Measurements from ENCODE around the gene SLC4A4. TPM values are rescaled to one million over a fixed set of nuclear protein-coding genes. Genes with fewer than 3 reads are reported as not detected.
"Not testable (repeated sequence)": the region's sequence is repeated elsewhere in the genome, so short reads cannot be mapped to it uniquely, and the experiment has no call there.

The SLC4A4 gene
- total and polyA plus RNA-seq, 4 donors, result 3.0 to 36.7 (median 8.2) TPM

GRCh38 chr4:71406459-71406963 lies 67.7 kb downstream of the SLC4A4 start:
- Histone ChIP-seq H3K27ac (ENCODE audit: low read depth in 1 of 2, low read length in 2 of 2) (no peak overlapping the region), H3K9me3 (ENCODE audit: control insufficient read depth in 4 of 4, low read length in 3 of 4) (no peaks in the 10 kb centered on the region), H3K9ac (ENCODE audit: low read depth in 1 of 2, low read length in 2 of 2) (no peak overlapping the region), H3K36me3 (ENCODE audit: control insufficient read depth in 4 of 4, insufficient read depth in 3 of 4, low read depth in 1 of 4, low read length in 3 of 4) (no peaks in the 10 kb centered on the region), H3K4me3 (ENCODE audit: low read depth in 1 of 3, low read length in 3 of 3) (no peak overlapping the region), H3K4me1 (ENCODE audit: control insufficient read depth in 4 of 4, insufficient read depth in 4 of 4, low read length in 3 of 4) (peaks cover 3 to 10% (median 4%) of the 10 kb centered on the region in 4 donors), H3K27me3 (ENCODE audit: control insufficient read depth in 4 of 4, insufficient read depth in 4 of 4, low read length in 3 of 4) (no peaks in the 10 kb centered on the region)
- TF ChIP-seq GABPA (IDR thresholded peaks at IDR 0.05 in 1 of 2, conservative IDR thresholded peaks at IDR 0.05 in 1 of 2) (no peak), RXRA (IDR thresholded peaks at IDR 0.05) (no peak), NR2F2 (IDR thresholded peaks at IDR 0.05) (no peak), EGR1 (IDR thresholded peaks at IDR 0.05; ENCODE audit: low read depth in 2 of 2) (no peak), HNF4A (conservative IDR thresholded peaks at IDR 0.05) (no peak), ZBTB33 (IDR thresholded peaks at IDR 0.05) (no peak), FOXA1 (IDR thresholded peaks at IDR 0.05) (no peak)
- 97% methylated on average over 1 of the region's 1 CpG for WGBS
- no peak for DNase-seq (ENCODE audit: low spot score)

- not testable (repeated sequence) for H3K4me3 ChIP-seq (ENCODE audit: low read depth in 1 of 3, low read length in 3 of 3); H3K36me3 ChIP-seq (ENCODE audit: control insufficient read depth in 4 of 4, insufficient read depth in 3 of 4, low read depth in 1 of 4, low read length in 3 of 4); H3K9ac ChIP-seq (ENCODE audit: low read depth in 1 of 2, low read length in 2 of 2); H3K27ac ChIP-seq (ENCODE audit: low read depth in 1 of 2, low read length in 2 of 2); H3K9me3 ChIP-seq (ENCODE audit: control insufficient read depth in 4 of 4, low read length in 3 of 4); DNase-seq (ENCODE audit: low spot score); H3K27me3 ChIP-seq (ENCODE audit: control insufficient read depth in 4 of 4, insufficient read depth in 4 of 4, low read length in 3 of 4); H3K4me1 ChIP-seq (ENCODE audit: control insufficient read depth in 4 of 4, insufficient read depth in 4 of 4, low read length in 3 of 4)
Observed at GRCh38 chr4:71408961-71409360, 70.1 kb downstream of the SLC4A4 start.

- Histone ChIP-seq H3K9me3 (ENCODE audit: control insufficient read depth in 4 of 4, low read length in 3 of 4) (no peaks in the 10 kb centered on the region), H3K36me3 (ENCODE audit: control insufficient read depth in 4 of 4, insufficient read depth in 3 of 4, low read depth in 1 of 4, low read length in 3 of 4) (no peaks in the 10 kb centered on the region), H3K27me3 (ENCODE audit: control insufficient read depth in 4 of 4, insufficient read depth in 4 of 4, low read length in 3 of 4) (no peaks in the 10 kb centered on the region), H3K9ac (ENCODE audit: low read depth in 1 of 2, low read length in 2 of 2) (no peak overlapping the region), H3K4me3 (ENCODE audit: low read depth in 1 of 3, low read length in 3 of 3) (no peak overlapping the region), H3K4me1 (ENCODE audit: control insufficient read depth in 4 of 4, insufficient read depth in 4 of 4, low read length in 3 of 4) (peaks cover 3 to 10% (median 4%) of the 10 kb centered on the region in 4 donors), H3K27ac (ENCODE audit: low read depth in 1 of 2, low read length in 2 of 2) (no peak overlapping the region)
- DNase-seq (ENCODE audit: low spot score), result no peak
- TF ChIP-seq FOXA1 (IDR thresholded peaks at IDR 0.05) (no peak), ATF3 (IDR thresholded peaks at IDR 0.05) (no peak), MAX (IDR thresholded peaks at IDR 0.05) (no peak), FOXA2 (IDR thresholded peaks at IDR 0.05) (no peak), YY1 (IDR thresholded peaks at IDR 0.05) (no peak), SP1 (IDR thresholded peaks at IDR 0.05) (no peak), GABPA (IDR thresholded peaks at IDR 0.05 in 1 of 2, conservative IDR thresholded peaks at IDR 0.05 in 1 of 2) (no peak), EGR1 (IDR thresholded peaks at IDR 0.05; ENCODE audit: low read depth in 2 of 2) (no peak), HNF4G (IDR thresholded peaks at IDR 0.05) (no peak), RAD21 (IDR thresholded peaks at IDR 0.05) (no peak), JUND (IDR thresholded peaks at IDR 0.05) (no peak), ZBTB33 (IDR thresholded peaks at IDR 0.05) (no peak), NR2F2 (IDR thresholded peaks at IDR 0.05) (no peak), RXRA (IDR thresholded peaks at IDR 0.05) (no peak), REST (IDR thresholded peaks at IDR 0.05) (no peak), HNF4A (conservative IDR thresholded peaks at IDR 0.05) (no peak), CTCF (IDR thresholded peaks at IDR 0.05; ENCODE audit: low read depth, low read length, missing input control) (no peak), TAF1 (conservative IDR thresholded peaks at IDR 0.05) (no peak)
- WGBS, result 85% methylated on average over 2 of the region's 2 CpGs
Observed at GRCh38 chr4:71411981-71412380, 73.2 kb downstream of the SLC4A4 start.

Data from liver (tissue), 9 donors.